Neural cell (in vitro differentiated cells): ENCODE measurements around the gene GPC5.

Experiments used
- EP300 ChIP-seq: fragments of 450-650 bp; conservative IDR thresholded peaks from 2 replicates; pipeline ENCODE4 v1.6.1; 2014; ENCODE audit warnings: antibody characterized with exemption, mild to moderate bottlenecking, moderate library complexity; ENCODE audit not compliant: poor library complexity, severe bottlenecking
- EZH2 ChIP-seq: fragments of 200-600, 300-800 bp; shearing (Covaris generic), sonication (generic); IDR thresholded peaks from 2 replicates; pipeline ENCODE4 v1.6.1; 2014; ENCODE audit warnings: antibody characterized with exemption, low read length, borderline replicate concordance, mild to moderate bottlenecking; ENCODE audit not compliant: insufficient read depth, poor library complexity, severe bottlenecking
- MXI1 ChIP-seq: fragments of 450-650 bp; conservative IDR thresholded peaks from 2 replicates; pipeline ENCODE4 v1.6.1; 2014; ENCODE audit warnings: antibody characterized with exemption, mild to moderate bottlenecking; ENCODE audit not compliant: poor library complexity, severe bottlenecking
- RAD21 ChIP-seq: fragments of 450-650 bp; conservative IDR thresholded peaks from 2 replicates; pipeline ENCODE4 v1.6.1; 2014; ENCODE audit warnings: antibody characterized with exemption, mild to moderate bottlenecking, moderate library complexity
- TF ChIP-seq, protein P1 (sequence below): fragments of 450-650 bp; IDR thresholded peaks from 2 replicates; pipeline ENCODE4 v1.5.1; 2014; ENCODE audit warnings: antibody characterized with exemption, mild to moderate bottlenecking, moderate library complexity; ENCODE audit not compliant: poor library complexity, severe bottlenecking
- TF ChIP-seq, protein P2 (sequence below): IDR thresholded peaks from 2 replicates; pipeline ENCODE4 v1.6.1; 2012; ENCODE audit warnings: borderline replicate concordance

DNA sequence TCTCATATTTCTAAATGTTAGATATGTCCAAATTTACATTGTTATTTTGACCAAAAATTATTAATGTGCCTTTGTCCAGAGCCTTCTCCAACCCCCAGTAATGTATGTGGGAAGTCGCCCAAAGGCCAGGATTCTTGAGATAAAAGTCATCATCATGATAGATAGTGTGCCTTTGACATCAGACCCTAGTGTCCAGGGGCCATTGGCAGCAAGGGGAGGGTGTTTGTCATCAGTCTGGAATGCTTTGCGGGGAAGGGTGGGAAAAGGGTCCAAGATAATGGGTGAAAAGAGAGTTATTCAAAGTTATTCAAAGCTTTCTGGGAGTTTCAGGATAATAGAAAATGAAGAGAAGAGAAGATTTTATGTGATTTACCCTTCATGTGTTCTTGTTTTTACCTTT lies 918.6 kb downstream of the GPC5 start:
- TF ChIP-seq, protein P1, sequence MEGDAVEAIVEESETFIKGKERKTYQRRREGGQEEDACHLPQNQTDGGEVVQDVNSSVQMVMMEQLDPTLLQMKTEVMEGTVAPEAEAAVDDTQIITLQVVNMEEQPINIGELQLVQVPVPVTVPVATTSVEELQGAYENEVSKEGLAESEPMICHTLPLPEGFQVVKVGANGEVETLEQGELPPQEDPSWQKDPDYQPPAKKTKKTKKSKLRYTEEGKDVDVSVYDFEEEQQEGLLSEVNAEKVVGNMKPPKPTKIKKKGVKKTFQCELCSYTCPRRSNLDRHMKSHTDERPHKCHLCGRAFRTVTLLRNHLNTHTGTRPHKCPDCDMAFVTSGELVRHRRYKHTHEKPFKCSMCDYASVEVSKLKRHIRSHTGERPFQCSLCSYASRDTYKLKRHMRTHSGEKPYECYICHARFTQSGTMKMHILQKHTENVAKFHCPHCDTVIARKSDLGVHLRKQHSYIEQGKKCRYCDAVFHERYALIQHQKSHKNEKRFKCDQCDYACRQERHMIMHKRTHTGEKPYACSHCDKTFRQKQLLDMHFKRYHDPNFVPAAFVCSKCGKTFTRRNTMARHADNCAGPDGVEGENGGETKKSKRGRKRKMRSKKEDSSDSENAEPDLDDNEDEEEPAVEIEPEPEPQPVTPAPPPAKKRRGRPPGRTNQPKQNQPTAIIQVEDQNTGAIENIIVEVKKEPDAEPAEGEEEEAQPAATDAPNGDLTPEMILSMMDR = no peak
- TF ChIP-seq RAD21 (no peak), MXI1 (no peak), EP300 (no peak), EZH2 (no peak)
- TF ChIP-seq, protein P2, sequence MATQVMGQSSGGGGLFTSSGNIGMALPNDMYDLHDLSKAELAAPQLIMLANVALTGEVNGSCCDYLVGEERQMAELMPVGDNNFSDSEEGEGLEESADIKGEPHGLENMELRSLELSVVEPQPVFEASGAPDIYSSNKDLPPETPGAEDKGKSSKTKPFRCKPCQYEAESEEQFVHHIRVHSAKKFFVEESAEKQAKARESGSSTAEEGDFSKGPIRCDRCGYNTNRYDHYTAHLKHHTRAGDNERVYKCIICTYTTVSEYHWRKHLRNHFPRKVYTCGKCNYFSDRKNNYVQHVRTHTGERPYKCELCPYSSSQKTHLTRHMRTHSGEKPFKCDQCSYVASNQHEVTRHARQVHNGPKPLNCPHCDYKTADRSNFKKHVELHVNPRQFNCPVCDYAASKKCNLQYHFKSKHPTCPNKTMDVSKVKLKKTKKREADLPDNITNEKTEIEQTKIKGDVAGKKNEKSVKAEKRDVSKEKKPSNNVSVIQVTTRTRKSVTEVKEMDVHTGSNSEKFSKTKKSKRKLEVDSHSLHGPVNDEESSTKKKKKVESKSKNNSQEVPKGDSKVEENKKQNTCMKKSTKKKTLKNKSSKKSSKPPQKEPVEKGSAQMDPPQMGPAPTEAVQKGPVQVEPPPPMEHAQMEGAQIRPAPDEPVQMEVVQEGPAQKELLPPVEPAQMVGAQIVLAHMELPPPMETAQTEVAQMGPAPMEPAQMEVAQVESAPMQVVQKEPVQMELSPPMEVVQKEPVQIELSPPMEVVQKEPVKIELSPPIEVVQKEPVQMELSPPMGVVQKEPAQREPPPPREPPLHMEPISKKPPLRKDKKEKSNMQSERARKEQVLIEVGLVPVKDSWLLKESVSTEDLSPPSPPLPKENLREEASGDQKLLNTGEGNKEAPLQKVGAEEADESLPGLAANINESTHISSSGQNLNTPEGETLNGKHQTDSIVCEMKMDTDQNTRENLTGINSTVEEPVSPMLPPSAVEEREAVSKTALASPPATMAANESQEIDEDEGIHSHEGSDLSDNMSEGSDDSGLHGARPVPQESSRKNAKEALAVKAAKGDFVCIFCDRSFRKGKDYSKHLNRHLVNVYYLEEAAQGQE = no peak
